Fibroblast of skin of scalp (primary cell): ENCODE results near the gene LYRM4.
A peak's percentile ranks its signal among the peaks of the same experiment; 100 is the strongest.

Source experiments
- DNase-seq: peaks from one replicate; pipeline ENCODE4 v3.0.0-alpha.2; 2013

LYRM4 gene

DNA sequence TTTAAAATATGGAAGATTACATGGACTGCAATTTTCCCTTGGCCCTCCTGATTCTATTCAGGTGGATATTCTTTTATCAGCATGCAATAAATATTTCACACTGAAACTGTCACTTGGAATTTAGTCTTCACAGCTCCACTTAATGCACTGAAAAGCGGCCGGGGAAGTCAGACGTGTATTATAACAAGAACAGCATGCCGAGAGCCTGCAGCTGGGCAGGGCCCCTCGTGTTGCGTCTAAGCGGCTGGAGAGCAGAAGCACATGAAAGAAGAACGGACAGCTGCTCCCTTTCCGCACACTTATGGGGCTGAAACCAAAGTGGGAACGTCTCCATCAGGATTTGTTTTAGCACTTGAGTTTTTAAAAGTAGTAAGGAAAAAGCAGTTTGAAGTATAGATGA is 57.2 kb downstream of the LYRM4 start:
- DNase-seq = no peak

DNA sequence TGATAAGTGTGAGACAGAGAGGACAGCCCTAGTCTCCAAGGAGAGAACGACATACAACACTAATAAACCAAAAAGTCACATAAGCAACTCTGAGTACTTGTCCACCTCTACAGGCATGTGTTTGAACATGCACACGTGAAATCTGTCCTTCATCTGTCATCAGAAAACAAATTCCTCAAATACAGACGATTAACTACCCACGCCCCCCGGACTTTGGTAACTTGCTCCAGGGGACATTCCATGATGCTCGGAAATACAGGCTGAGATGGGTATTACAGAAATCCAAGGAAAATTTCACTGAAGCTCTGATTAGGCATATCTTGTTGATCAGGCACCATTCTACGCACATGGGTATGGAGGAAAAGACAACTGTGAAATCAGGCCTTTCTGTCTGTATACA is 57.8 kb downstream of the LYRM4 start:
- DNase-seq = no peak

DNA sequence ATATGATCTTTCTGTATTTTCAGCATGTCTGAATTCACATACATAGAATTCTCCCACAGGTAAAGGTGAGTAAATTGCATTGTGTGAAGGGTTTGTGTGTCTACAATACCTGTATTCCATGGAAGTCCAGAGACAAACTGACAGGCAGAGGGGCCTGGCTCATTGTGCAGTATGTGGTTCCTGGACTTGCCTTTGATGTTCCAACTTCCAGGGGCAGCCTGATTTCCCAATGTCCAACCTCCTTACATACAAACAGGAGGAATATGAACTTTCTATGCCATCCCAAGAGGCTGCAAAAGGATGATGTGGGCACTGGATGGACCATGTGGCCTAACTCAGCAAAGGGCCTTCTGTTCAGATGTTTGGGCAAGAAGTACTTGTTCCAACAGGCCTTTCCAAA is 58.5 kb downstream of the LYRM4 start:
- no peak for DNase-seq

DNA sequence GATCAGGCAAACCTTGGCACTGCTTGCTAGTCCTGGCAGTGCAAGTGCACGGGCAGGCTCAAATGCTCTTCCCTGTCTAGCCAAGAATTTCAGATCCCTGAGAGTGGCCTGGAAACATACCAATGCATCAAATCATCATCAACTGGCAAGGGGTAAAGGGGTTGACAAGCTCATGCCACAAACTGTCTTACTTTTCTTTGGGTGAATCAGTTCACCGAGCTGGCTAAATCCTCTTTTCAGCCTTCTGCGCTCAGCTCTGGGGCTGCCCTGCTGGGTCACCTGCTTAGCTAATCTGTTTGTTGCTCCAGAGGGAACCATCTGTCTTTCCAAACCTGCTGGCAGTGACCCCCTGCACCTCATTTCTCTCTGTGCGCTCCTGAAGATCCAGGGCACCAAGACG is 59.5 kb downstream of the LYRM4 start:
- DNase-seq = peak; percentile 46

DNA sequence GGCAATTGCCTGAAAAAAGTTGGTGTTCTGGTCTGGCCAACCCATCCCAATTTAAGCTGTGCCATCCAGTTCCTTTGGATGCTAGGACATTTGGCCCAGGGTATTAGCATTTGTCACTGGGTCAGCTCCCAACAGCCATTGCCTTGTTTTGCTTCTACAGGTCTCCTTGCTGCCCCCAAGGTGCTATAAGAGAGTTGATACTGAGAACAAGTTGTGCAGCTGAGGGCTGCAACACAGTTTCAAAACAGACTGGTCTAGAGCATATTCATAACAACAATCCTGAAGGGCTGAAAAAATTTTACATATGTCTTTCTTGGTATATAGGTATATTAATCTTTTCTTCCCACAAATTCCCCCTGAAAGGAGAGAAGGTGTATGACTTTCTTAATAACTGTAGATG is 61.0 kb downstream of the LYRM4 start:
- DNase-seq = no peak

DNA sequence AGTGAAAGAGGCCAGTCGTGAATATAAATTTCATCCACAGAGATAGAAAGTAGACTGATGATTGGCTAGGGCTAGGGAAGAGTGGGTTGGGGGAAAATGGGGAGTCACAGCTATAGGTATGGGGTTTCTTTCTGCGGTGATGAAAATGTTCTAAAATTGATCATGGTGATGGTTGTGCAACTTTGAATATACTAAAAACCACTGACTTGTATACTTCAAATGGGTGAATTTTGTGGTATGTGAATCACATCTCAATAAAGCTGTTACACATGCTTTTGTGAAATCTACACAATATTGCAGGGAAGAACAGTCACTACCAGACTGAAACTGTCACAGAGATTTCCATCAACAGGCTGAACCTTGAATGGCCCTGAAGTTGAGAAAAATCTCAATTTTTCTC is 61.5 kb downstream of the LYRM4 start:
- no peak for DNase-seq

DNA sequence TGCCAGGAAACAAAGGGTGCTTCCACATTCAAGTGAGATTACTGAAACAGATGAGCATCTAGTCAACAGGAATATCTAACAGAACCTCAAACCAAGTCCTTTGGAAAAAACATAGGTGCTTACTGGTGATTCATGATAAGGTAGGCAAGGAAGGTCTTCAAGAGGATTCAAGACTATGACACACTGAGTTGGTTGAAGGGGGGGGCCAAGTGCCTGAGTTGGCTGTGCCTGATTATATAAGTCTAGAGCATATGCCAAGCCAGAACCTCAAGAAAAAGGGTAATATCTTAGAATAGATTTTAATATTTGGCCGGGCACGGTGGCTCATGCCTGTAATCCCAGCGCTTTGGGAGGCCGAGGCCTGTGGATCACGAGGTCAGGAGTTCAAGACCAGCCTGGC is 63.7 kb downstream of the LYRM4 start:
- no peak for DNase-seq

DNA sequence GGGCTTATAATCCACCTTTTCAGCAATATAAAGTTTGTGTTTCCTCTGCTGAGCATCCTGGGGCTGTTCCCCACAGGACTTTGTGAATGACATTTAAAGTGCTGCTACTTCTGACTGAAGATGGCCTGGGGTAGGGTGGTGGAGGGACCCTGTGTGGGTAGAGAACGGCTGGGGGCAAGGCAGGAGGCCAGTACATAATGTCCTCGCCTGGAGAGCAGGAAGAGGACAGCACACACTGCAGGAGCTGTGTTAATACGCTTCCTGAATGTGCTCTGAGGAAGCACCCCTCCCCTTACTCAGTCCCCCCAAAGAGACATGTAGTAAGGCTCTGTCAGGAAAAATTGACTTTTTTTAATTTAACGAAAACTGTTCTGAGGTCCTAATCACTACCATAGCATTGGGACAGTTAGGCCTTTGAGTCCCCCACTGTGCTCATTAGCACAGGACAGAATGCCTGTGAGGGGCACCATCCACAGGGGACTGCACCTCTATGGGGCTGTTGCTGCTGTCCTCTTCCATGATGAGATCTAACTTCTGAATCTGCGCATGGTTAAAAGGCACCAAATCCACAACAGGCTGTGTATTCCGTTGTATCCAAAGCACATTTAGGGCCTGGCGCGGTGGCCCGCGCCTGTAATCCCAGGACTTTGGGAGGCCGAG is 68.5 kb downstream of the LYRM4 start:
- no peak for DNase-seq

DNA sequence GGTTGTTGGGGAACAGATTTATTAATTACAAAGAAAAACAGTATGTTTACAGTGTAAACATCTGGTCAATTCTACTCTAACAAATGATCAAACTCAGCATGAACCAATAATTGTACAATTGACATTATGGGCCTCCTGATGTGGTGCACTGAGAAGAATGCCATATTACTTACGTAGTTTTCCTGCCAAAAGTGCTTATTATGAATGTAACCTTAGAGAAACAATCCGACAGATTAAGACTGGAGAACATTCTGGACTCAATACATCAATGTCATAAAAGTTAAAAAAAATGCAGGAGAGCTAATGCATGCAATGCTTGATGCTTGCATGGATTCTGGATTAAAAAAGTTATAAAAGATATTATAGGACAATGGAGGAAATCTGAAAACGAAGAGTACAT is 69.0 kb downstream of the LYRM4 start:
- no peak for DNase-seq

DNA sequence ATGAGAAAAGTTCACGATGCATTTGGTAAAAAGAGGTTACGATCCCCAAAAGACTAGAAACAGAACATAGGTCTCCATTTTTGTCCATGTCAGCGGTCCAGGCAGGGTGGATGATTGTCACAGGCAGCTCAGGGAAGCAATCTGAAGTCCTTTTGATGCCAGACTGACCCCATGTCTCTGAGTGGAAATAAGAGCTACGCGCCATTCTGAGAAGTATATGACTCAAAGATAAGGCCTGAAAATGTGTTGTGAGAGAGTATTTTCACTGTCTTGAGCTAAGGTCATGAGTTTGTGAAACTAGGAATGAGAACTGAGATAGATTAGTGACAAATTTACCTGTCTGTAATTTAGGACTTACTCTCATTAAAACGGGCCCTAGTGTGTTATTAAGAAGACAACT is 69.5 kb downstream of the LYRM4 start:
- no peak for DNase-seq

DNA sequence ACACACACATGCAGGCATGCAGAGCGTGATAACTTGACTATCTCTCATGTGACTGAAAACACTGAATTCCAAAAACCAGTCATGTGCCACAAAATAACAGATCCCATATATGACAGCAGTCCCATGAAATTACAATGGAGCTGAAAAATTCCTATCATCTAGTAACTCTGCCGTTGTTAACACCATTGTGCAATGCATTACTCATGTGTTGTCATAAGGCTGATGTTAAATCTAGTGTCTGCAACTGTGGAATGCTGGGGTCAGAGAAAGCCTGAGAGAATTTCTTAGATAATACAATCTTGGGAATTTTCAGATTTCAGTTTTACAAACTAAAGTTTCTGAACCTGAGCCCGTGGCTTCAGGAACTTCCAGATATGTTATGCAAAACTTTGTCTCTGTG is 70.2 kb downstream of the LYRM4 start:
- DNase-seq = peak; percentile 97

DNA sequence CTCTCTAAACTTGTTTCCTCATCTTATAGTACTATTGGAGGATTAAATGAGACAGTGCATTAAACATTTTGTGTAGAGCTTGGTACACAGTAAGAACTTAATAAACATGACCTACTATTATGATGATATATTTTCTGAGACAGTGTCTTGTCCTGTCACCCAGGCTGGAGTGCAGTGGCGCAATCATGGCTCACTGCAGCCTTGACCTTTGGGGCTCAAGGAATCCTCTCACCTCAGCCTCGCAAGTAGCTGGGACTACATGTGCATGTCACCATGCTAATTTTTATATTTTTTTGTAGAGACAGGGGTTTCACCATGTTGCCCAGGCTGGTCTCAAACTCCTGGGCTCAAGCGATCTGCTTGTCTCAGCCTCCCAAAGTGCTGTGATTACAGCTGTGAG is 72.1 kb downstream of the LYRM4 start:
- DNase-seq = no peak

DNA sequence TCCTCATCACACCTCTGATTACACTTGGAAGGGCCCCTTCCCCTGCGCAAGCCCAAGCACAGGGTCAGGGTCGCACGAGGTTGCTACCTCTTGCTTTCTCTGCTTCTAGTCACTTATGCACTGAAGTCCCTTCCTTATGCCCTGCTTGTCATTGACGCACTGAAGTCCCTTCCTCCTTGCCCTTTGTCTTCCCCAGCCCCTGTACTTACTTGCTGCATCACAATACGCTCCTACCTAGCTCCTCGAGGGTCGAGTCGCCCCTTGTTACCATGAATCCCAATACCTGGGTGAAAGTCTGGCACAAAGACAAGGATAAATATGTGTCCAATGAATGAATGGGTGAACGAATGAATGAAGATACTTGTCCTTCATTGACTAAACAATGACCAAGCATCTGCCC is 75.9 kb downstream of the LYRM4 start:
- no peak for DNase-seq

DNA sequence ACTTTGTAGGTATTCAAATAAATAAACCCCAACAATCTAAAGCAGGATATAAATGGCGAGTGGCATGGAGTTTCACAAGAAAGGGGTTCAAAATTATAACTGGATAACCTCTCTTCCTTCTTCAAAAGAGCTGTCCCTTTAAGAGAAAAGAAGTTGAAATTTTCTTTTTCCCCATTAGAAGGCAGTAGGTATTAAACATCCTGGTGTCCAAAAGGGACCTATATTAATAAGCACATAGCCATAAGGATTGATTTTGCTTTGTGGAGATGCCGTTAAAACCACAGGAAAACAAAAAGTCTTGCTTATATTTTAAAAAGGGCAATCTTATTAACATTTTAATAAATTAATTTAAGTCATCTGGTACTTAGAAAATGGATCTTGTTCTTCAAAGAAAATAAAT is 76.5 kb downstream of the LYRM4 start:
- no peak for DNase-seq

DNA sequence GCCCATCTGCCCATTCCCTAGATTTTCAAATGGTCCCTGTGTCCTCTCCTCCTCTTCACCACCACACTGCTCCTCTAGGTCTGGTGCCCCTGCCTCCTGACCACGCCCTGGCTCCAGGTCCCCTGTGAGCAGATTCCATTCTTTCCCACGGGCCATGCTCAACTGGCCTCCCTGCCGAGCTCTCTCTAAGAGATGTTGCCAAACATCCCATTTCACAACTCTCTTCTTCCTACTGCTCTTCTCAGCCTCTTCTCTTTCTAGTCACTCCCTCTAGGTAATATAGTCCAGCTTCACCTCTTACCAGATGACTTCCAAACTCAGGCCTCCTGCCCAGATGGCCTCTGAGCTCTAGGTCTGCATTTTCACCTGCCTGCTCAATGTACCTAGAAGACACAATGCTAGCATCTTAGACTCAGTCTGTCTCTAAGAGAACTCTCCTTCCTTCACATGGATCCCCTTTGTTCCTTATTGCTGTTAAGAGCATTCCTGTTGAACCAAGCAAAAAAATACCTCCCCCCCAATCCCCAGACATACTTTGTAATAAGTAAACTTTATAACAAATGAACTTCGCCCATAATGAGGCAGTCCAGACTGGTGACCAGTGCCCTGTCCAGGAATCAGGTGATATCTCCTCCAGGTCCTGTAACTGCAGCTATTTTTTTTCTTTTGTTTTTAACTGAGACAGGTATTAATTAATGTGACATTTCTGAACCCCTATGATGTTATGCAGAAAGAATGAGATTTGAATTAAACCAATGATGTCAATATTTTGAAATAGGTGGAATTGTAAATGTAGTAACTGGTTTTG is 79.0 kb downstream of the LYRM4 start:
- peak; percentile 32 for DNase-seq

DNA sequence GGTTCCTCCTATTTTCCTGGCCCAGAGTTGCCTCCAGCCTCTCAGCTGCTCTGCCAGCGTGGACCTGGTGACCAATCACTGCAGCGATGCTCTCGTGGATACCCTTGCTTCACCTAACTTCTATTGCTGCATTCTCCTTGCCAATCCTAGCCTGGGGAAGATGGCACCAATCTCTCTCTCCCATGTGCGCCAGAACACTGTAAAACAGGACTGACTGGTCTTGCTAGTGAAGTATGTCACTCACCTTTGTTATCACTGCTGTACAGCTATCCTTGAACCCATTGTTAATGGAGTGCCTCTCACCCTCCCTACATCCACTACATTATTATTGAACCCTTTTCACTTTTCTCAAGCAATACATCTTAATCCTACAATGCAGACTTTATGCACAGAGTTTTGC is 80.1 kb downstream of the LYRM4 start:
- no peak for DNase-seq

DNA sequence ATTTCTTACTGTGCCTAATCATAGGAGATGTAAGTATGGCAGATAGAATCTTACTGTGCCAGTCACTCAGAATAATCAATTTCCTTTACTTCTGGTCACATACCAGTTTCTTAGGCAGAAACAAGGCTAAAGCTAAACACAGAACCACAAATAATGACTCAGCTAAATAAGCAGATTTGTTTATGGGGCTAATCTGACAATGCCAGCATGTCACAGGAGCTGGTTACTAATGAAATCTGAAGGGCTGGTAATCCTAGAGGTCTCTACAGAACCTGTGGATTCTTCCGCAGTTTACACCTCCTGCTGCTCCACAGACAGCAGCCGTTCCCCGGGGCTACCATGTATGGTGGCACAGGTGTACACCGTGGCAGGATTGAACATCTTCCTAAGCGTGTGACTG is 80.8 kb downstream of the LYRM4 start:
- DNase-seq = no peak

DNA sequence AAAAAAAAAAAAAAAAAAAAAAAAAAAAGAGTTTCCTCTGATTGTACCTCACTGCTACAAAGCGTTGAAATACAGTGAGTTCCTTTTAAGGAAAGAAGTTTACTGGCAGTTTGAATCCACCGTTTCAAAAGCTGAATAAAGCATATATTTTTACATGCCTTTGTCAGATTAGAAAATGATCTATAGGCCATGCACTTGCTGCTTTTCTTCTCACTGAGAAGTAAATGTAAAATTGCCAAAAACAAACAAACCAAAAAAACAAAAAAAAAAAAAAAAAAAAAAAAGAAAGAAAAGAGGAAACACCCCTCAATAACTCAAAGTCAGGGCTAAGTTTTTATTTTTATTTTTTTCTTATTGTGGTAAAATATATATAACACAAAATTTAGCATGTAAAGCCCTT is 81.9 kb downstream of the LYRM4 start:
- no peak for DNase-seq

DNA sequence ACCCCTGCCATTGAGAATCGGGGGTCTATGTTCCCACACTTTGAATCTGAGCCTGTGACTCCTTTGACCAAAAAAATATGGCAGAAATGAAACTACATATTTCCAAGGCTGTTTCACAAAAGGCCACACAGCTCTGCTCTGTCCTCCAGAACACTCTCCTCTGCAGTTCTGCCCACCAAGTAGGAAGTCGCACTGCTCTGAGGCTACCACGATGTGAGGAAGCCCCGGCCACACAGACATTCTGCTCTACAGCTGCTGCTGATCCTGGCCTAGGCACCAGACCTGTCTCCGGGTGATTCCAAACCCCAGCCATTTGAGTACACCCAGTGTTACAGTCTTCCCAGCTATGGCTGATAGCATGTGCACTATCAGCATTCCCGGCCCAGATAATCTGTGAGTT is 85.1 kb downstream of the LYRM4 start:
- no peak for DNase-seq

DNA sequence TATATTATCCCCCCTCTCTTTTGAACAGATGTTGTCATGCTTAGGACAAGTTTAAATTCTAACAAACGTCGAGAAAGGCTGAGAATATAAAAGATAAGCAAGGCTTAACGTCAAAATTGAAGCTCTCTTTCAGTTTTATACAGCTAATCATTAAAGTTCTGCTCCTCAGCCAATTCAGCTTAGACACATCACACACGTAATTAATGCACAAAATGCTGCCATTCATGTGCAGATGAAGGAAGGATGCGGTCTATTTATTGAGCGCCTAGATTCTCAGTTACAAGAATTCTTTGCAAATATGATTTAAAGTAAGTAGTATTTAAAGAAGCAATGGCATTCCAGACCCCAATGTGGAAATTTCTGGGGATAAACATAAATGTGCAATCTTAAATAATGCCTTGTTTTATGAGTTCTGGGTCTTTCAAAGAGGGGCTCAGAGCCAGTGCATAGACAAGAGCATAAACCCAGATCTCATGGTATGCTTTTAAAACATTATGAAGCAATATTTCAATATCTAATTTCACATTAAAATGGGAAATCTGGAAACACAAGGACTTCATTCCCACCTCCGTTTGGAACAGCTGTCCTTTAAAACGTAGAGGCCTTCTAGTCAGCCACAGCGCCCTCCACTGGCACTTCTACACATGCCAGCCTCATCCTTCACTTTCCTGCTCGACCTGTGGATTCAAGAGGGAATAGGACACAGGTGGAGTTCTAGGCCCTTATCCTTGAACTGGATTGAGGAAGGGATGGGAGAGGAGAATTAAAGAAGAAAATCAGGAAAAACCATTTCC is 85.8 kb downstream of the LYRM4 start:
- no peak for DNase-seq

DNA sequence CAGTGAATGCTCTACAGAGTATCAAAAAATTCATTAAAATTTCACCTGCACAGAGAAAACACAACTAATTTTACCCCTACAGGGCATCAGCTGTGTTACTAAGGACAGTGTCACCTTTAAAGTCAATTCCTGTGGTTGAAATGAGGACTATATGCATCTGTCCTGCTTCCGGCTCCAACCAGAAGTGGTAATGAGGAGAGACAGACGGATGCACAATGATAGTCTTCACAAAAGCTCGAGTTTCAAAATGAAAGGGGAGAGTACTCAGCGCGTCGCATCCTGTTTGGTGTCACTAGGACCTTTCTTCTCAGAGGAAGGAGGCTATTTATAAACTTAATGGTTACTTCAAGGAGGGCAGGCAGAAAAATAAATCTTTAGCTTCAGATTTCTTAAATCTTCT is 86.5 kb downstream of the LYRM4 start:
- DNase-seq = no peak

DNA sequence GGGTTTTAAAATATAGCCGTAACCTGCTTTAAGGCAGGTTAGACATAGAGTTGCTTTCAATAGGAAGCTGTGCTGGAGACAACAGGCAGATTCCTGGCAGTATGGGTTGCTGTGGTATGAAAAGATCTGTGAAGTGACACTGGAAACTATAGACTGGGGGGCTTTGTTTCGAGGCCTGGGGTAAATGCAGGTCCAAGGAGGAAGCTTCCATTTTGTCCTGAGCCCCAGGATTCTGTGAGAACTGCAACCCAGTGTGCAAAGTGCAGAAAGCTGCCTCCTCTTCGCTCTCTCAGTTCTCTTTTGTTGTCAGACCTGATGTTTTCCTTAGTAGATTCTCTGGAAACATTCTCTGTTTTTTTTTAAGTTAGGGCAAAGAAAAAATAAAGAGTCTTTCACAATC is 86.9 kb downstream of the LYRM4 start:
- DNase-seq = no peak

DNA sequence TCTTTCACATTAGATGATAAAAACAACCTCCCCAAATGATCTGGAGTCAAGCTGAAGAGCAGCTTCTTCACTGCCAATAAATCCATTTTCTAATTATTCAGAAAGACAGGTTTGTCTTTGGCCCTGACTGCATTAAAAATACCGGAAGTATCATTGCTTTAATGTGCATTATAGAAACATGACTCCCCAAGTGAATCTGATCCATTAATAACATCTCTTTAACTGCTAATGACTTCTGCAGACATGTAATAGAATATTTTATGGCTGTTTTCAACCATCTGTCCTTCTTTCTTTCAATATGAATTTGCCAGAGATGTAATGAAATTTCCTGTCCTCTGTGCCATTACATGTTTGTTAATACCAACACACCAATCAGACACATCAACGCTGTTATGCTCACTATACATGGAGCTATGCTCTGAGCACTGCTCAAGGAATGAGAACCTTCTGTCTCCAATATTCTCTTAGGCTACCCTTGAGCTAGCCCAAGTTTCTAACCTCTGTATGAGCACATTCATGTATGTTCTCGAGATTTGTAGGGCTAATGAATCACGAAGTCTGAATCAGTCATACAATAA is 87.8 kb downstream of the LYRM4 start:
- no peak for DNase-seq
